Ovary (tissue), 9 donors: ENCODE measurements around the gene C19orf33. TPM values are rescaled to one million over a fixed set of nuclear protein-coding genes. Genes with fewer than 3 reads are reported as not detected.
A peak's percentile ranks its signal among the peaks of the same experiment; 100 is the strongest.

Source experiments
- DNase-seq, 5 donors: peaks; one replicate each; pipeline ENCODE4 v3.0.0-alpha.2; 2019 to 2020
- H3K27ac ChIP-seq, 2 donors: fragments of 200-600 bp; one replicate each; pipeline versions ENCODE4 v1.5.1 to v1.8.0; 2019 to 2022
- H3K27me3 ChIP-seq: fragments of 200-600 bp; one replicate; pipeline ENCODE4 v1.8.0; 2022
- H3K36me3 ChIP-seq: fragments of 200-600 bp; sonication (generic); one replicate; pipeline ENCODE4 v1.5.1; 2019
- H3K4me1 ChIP-seq: one replicate; pipeline ENCODE4 v1.8.1; 2013; ENCODE audit warnings: mild to moderate bottlenecking, moderate library complexity; ENCODE audit not compliant: insufficient read depth
- H3K4me3 ChIP-seq: fragments of 200-600 bp; sonication (generic); one replicate; pipeline ENCODE4 v1.5.1; 2017
- H3K9me3 ChIP-seq, 2 donors: fragments of 200-600 bp in 1 of 2; sonication (generic) in 1 of 2; one replicate each; pipeline versions ENCODE4 v1.5.1 to v1.8.1; 2013 to 2019; ENCODE audit warnings: mild to moderate bottlenecking in 1 of 2, moderate library complexity in 1 of 2
- CTCF ChIP-seq, 3 donors: fragments of 450-650 bp in 2 of 3; fragments of 200-600 bp in 1 of 3; IDR thresholded peaks; one replicate each; pipeline versions ENCODE4 v1.5.1 to v1.8.0; 2016 to 2022; ENCODE audit warnings: antibody characterized with exemption in 3 of 3, mild to moderate bottlenecking in 1 of 3
- EP300 ChIP-seq: sonication (generic); formaldehyde crosslinking; IDR thresholded peaks from one replicate; pipeline ENCODE4 v1.6.1; 2017; ENCODE audit warnings: antibody characterized with exemption
- POLR2A ChIP-seq: fragments of 450-650 bp; IDR thresholded peaks from one replicate; pipeline ENCODE4 v1.6.1; 2017; ENCODE audit warnings: antibody characterized with exemption, mild to moderate bottlenecking, moderate library complexity
- WGBS, 3 donors: extraction: QIAGEN DNeasy Blood & Tissue Kit in 1 of 3; methylation state at CpG; one replicate each; pipeline versions ENCODE4 v1.1.5 to v1.1.7; 2013 to 2017; 5-methylcytosine and 5-hydroxymethylcytosine counted together
- intact Hi-C, 4 donors: fragments of 100-400 bp; cut with DNase I; formaldehyde crosslinking; loops; one replicate each; pipeline versions ENCODE4 v1.11.0 to v1.15.1; 2022 to 2023
- polyA plus RNA-seq, 2 donors: library from polyadenylated mRNA; stranded (reverse); fragments of 200-250 nt in 1 of 2; fragments of 350-450 nt in 1 of 2; fragmentation: Illumina TruSeq in 1 of 2; extraction: RNeasy Lipid Tissue Mini Kit (QIAGEN cat#74804) in 1 of 2; gene quantifications; one replicate each; pipeline ENCODE4 v1.2.3, GENCODE V29; 2013 to 2014
- total RNA-seq, 7 donors: library from RNA; depleted of rRNA in 2 of 7; stranded (reverse); fragments of >200 nt in 2 of 7; fragmentation: NEBNext Ultra II Directional in 3 of 7; extraction: Animal tissue kit (Norgen Biotek cat#: 25700) in 3 of 7; gene quantifications; one replicate each; pipeline versions ENCODE4 v1.1.0 to v1.2.4, GENCODE V29; 2016 to 2023
- donor health status: DM: no; HTN: no; CAD: no; lungs with moderate emphysema.
- donor health status: DM: no; HTN: no; CAD: no.
- donor health status: Bipolar disorder and iron deficiency.
- donor health status: DM: yes; HTN: yes; CAD: no.
- donor health status: DM: no; HTN: no; CAD: no.
- donor health status: DM: yes; HTN: yes; CAD: no.

The C19orf33 gene
- total and polyA plus RNA-seq, 9 donors = 1.8 to 179 (median 8.9) TPM; not detected in 2

DNA sequence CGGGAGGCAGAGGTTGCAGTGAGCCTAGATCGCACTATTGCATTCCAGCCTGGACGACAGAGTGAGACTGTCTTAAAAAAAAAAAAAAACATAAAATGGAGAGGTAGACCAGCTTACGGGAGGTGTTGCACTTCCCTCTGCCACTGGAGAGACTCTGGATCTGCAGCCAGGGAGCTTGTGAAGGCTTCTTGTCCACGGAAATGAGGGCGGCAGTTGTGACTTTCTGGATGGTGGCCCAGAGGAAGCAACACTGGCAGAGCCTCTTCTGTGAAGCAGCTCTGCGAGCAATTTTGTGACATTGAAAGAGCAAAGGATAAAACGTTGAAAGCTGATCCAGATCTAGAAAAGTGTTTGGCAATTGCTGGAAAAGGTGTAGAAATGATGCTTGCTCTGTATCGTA lies 29.3 kb upstream of the C19orf33 start:
- Histone ChIP-seq H3K4me1 (peaks cover 8% of the 10 kb centered on the region), H3K27ac (no peak overlapping the region), H3K4me3 (no peak overlapping the region), H3K27me3 (no peaks in the 10 kb centered on the region), H3K36me3 (no peaks in the 10 kb centered on the region), H3K9me3 (no peaks in the 10 kb centered on the region)
- intact Hi-C loops = no loop called here
- DNase-seq = no peak
- WGBS, 3 donors = 56 to 68% (median 62%) methylated on average over 9 of the region's 9 CpGs
- no peak for TF ChIP-seq CTCF (IDR thresholded peaks at IDR 0.05)
- TF ChIP-seq EP300 = no peak
- TF ChIP-seq POLR2A = no peak

DNA sequence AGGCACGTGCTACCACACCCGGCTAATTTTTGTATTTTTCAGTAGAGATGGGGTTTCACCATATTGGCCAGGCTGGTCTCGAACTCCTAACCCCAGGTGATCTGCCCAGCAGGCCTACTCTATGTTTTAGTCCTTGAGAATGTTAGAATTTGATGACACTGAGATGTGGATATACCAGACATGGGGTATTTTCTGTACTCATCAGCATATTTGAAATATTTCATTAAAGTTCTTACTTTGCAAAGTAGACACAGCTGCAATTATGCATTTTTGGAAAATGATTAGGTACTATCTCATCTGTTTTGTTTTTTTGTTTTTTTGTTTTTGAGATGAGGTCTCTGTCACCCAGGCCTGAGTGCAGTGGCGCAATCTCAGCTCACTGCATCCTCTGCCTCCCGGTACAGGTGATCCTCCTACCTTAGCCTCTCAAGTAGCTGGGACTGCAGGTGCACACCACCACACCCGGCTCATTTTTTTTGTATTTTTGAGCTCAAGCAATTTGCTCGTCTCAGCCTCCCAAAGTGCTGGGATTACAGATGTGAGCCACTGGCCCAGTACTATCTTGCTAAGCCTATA lies 27.0 kb upstream of the C19orf33 start:
- intact Hi-C loops = no loop called here
- Histone ChIP-seq H3K36me3 (no peaks in the 10 kb centered on the region), H3K27ac (peak overlapping the region in 1 of 2 donors; percentile 71), H3K4me1 (peaks cover 10% of the 10 kb centered on the region), H3K9me3 (no peaks in the 10 kb centered on the region), H3K27me3 (no peaks in the 10 kb centered on the region), H3K4me3 (no peak overlapping the region)
- DNase-seq = no peak
- 87 to 90% (median 90%) methylated on average over 7 of the region's 7 CpGs for WGBS, 3 donors
- TF ChIP-seq EP300 = no peak
- TF ChIP-seq CTCF (IDR thresholded peaks at IDR 0.05) = no peak
- TF ChIP-seq POLR2A = no peak

DNA sequence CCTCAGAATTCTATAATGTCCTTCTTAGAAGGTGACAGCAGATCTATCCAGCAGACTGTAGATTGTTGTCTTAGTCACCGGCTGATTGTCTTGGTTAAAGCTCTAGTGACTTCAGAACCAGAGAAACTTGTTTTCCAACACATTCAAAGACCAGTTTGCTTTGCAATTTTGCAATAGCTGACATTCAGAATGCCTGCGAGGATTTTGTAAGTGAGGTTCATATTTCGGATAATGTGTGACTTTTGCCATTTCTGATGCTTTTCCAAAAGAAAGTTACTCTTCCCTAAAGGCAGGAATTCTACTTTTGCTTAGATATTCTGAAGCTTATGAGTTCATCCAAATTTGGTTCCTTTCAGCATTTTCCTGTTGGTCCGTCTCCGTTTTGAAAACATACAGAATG lies 26.5 kb upstream of the C19orf33 start:
- no peaks in the 10 kb centered on the region for H3K36me3 ChIP-seq
- peaks cover 13% of the 10 kb centered on the region for H3K4me1 ChIP-seq
- intact Hi-C loops = no loop called here
- H3K4me3 ChIP-seq = no peak overlapping the region
- DNase-seq = no peak
- TF ChIP-seq CTCF (IDR thresholded peaks at IDR 0.05) (no peak), EP300 (no peak), POLR2A (no peak)
- peak overlapping the region; percentile 68 to 71 for H3K27ac ChIP-seq
- H3K9me3 ChIP-seq = no peaks in the 10 kb centered on the region
- no peaks in the 10 kb centered on the region for H3K27me3 ChIP-seq
- WGBS, 3 donors = 9 to 15% (median 12%) methylated on average over 5 of the region's 5 CpGs

DNA sequence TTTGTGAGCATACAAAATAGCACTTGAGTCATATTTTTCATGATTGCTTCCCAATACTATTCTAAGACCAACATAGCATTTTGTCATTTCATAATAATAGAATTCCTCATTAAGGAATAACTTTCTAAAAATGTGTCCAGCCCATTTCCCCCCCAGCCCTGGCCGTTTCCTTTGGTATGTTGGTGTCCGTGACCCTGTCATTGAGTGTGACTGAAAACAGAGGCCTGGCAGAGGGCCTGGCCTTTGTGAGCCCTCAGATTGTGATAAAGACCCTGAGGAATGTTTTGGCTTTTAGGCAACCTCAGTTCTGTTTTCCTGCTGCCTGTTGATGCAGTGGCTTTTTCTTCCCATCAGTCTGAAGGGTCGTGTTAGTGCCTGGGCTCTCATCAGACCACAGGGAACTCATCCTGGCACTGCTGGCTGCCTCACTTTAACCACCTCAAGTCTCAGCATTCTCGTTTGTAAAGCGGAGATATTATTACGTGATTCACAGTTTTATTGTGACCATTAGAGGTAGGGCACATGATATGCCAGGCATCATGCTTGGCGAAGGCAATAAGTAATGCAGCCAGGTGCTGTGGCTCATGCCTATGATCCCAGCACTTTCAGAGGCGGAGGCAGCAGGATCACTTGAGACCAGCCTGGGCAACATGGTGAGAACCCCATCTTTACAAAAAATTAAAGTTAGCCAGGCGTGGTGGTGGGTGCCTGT lies 25.9 kb upstream of the C19orf33 start:
- no peak overlapping the region for H3K4me3 ChIP-seq
- peak overlapping the region; percentile 68 to 71 for H3K27ac ChIP-seq
- H3K36me3 ChIP-seq = no peaks in the 10 kb centered on the region
- peaks cover 15% of the 10 kb centered on the region for H3K4me1 ChIP-seq
- H3K27me3 ChIP-seq = no peaks in the 10 kb centered on the region
- intact Hi-C loops = no loop called here
- H3K9me3 ChIP-seq = no peaks in the 10 kb centered on the region
- TF ChIP-seq POLR2A (no peak), EP300 (no peak), CTCF (IDR thresholded peaks at IDR 0.05) (no peak)
- WGBS, 3 donors = 36 to 45% (median 44%) methylated on average over 9 of the region's 9 CpGs
- DNase-seq = peak in 4 of 5 donors; percentile 69 to 85 (median 76)
